GM12878 (cell line): ENCODE measurements around the gene MAN2A1. TPM values are rescaled to one million over a fixed set of nuclear protein-coding genes. Genes with fewer than 3 reads are reported as not detected.

Source experiments
- ATAC-seq: fragments of 200-7000 bp; cut with Tn5 transposase; 3 replicates; pipeline ENCODE4 v1.9.1; 2020; ENCODE audit warnings: mild to moderate bottlenecking, moderate library complexity
- BruUV-seq: library from RNA; stranded (reverse); fragments of 400-500 nt; replicated peaks from 2 replicates; lab custom pipeline; 2021; lab: Mats Ljungman, UMichigan
- CTCF ChIA-PET: fragments of 300-600 bp; sonication (Branson Sonifier 250); formaldehyde crosslinking; extraction: SDS; loops from one replicate; lab custom pipeline; 2021; ENCODE audit warnings: inconsistent platforms; lab: Yijun Ruan, JAX
- POLR2A ChIA-PET: fragments of 350-600 bp; formaldehyde crosslinking; extraction: SDS; loops from one replicate; lab custom pipeline; 2021; ENCODE audit warnings: inconsistent platforms; lab: Charles Lee
- RAD21 ChIA-PET: fragments of 300-600 bp; sonication (Branson Sonifier 250); formaldehyde crosslinking; loops from one replicate; lab custom pipeline; 2023; ENCODE audit warnings: antibody characterized with exemption; ENCODE audit not compliant: unreplicated experiment; lab: Charles Lee
- SMC1A ChIA-PET: fragments of 300-600 bp; sonication (Branson Sonifier 250); formaldehyde crosslinking; loops from one replicate; lab custom pipeline; 2023; ENCODE audit not compliant: unreplicated experiment, uncharacterized antibody; lab: Charles Lee
- DNase-seq: peaks from one replicate; pipeline ENCODE4 v3.0.0-alpha.2; 2011; ENCODE audit warnings: low read depth, low spot score
- FAIRE-seq: peaks from 3 replicates; lab custom pipeline; 2011; peaks lifted over from hg19 to GRCh38; lab: Jason Lieb, UNC
- H2AFZ ChIP-seq: 2 replicates; pipeline ENCODE4 v1.6.0; 2011; ENCODE audit warnings: low read depth, low read length, control low read depth; ENCODE audit not compliant: control insufficient read depth
- H3K27ac ChIP-seq: 2 replicates; pipeline ENCODE4 v1.5.1; 2011; ENCODE audit warnings: control low read depth; ENCODE audit not compliant: control insufficient read depth, insufficient read depth
- H3K27me3 ChIP-seq, 2 experiments: replicated peaks in 1 of 2; 2 replicates each; pipeline versions ENCODE4 v1.6.0 to v1.6.1; 2011; ENCODE audit warnings: low read length in 1 of 2; ENCODE audit not compliant: control insufficient read depth in 2 of 2, insufficient read depth in 2 of 2
- H3K36me3 ChIP-seq, 2 experiments: 2 replicates each; pipeline ENCODE4 v1.5.1; 2011; ENCODE audit warnings: low read length in 1 of 2; ENCODE audit not compliant: control insufficient read depth in 2 of 2, insufficient read depth in 2 of 2
- H3K4me1 ChIP-seq: 2 replicates; pipeline ENCODE4 v1.6.1; 2011; ENCODE audit warnings: mild to moderate bottlenecking, low read length, moderate library complexity, mixed read lengths; ENCODE audit not compliant: control insufficient read depth, insufficient read depth
- H3K4me2 ChIP-seq: 2 replicates; pipeline ENCODE4 v1.6.0; 2011; ENCODE audit warnings: control low read depth; ENCODE audit not compliant: control insufficient read depth, insufficient read depth
- H3K4me3 ChIP-seq: fragments of 200-600 bp; sonication (generic); 2 replicates; pipeline ENCODE4 v1.5.1; 2016
- H3K79me2 ChIP-seq: 2 replicates; pipeline ENCODE4 v1.6.0; 2011; ENCODE audit warnings: low read length; ENCODE audit not compliant: control insufficient read depth, insufficient read depth
- H3K9ac ChIP-seq: 2 replicates; pipeline ENCODE4 v1.8.0; 2011; ENCODE audit warnings: low read length, control low read depth, mixed read lengths; ENCODE audit not compliant: control insufficient read depth, insufficient read depth
- H3K9me3 ChIP-seq: replicated peaks from 3 replicates; pipeline ENCODE4 v1.5.1; 2011; ENCODE audit warnings: mild to moderate bottlenecking, low read length; ENCODE audit not compliant: control insufficient read depth, insufficient read depth
- H4K20me1 ChIP-seq: 2 replicates; pipeline ENCODE4 v1.6.0; 2011; ENCODE audit not compliant: control insufficient read depth, insufficient read depth
- ATF7 ChIP-seq: fragments of 450-650 bp; IDR thresholded peaks from 2 replicates; pipeline ENCODE4 v1.6.1; 2016; ENCODE audit warnings: low read depth, mild to moderate bottlenecking
- BCL3 ChIP-seq: IDR thresholded peaks from 2 replicates; pipeline ENCODE4 v1.6.1; 2011; ENCODE audit warnings: borderline replicate concordance, low read depth, mild to moderate bottlenecking, moderate library complexity, low read length; ENCODE audit not compliant: insufficient read depth, poor library complexity, severe bottlenecking
- HSF1 ChIP-seq: fragments of 150-350 bp; IDR thresholded peaks from 2 replicates; pipeline ENCODE4 v1.6.1; 2014; ENCODE audit warnings: mild to moderate bottlenecking, low read depth, low read length
- IKZF1 ChIP-seq: fragments of 450-650 bp; conservative IDR thresholded peaks from 2 replicates; pipeline ENCODE4 v1.6.1; 2017; ENCODE audit warnings: antibody characterized with exemption, mild to moderate bottlenecking
- IRF5 ChIP-seq: fragments of 450-650 bp; IDR thresholded peaks from 2 replicates; pipeline ENCODE4 v1.6.1; 2017; ENCODE audit warnings: borderline replicate concordance
- KAT2A ChIP-seq: conservative IDR thresholded peaks from 2 replicates; pipeline ENCODE4 v1.6.1; 2011; ENCODE audit warnings: low read depth, low read length; ENCODE audit not compliant: control insufficient read depth
- MTA2 ChIP-seq: fragments of 450-650 bp; IDR thresholded peaks from 2 replicates; pipeline ENCODE4 v1.6.1; 2016; ENCODE audit warnings: low read depth, mild to moderate bottlenecking, moderate library complexity
- MYC ChIP-seq: IDR thresholded peaks from 2 replicates; pipeline ENCODE4 v1.6.1; 2011; ENCODE audit warnings: mild to moderate bottlenecking, low read length, moderate library complexity, inconsistent platforms; ENCODE audit not compliant: insufficient read depth, insufficient replicate concordance, insufficient read length, severe bottlenecking
- NR2F1 ChIP-seq: fragments of 450-650 bp; conservative IDR thresholded peaks from 2 replicates; pipeline ENCODE4 v1.6.1; 2017; ENCODE audit warnings: mild to moderate bottlenecking
- RUNX3 ChIP-seq: IDR thresholded peaks from 2 replicates; pipeline ENCODE4 v1.6.1; 2012; ENCODE audit warnings: low read length, inconsistent platforms
- SIX5 ChIP-seq: IDR thresholded peaks from 2 replicates; pipeline ENCODE4 v1.6.1; 2011; ENCODE audit warnings: mild to moderate bottlenecking, low read depth, low read length, moderate library complexity; ENCODE audit not compliant: severe bottlenecking
- TARDBP ChIP-seq: IDR thresholded peaks from 2 replicates; pipeline ENCODE4 v1.6.1; 2016; ENCODE audit warnings: borderline replicate concordance
- ZNF217 ChIP-seq: fragments of 450-650 bp; IDR thresholded peaks from 2 replicates; pipeline ENCODE4 v1.6.1; 2017; ENCODE audit warnings: antibody characterized with exemption, mild to moderate bottlenecking
- ZNF274 ChIP-seq: IDR thresholded peaks from one replicate; pipeline ENCODE4 v1.8.0; 2011; ENCODE audit not compliant: insufficient read length, insufficient read depth
- ZNF384 ChIP-seq: IDR thresholded peaks from 2 replicates; pipeline ENCODE4 v1.6.1; 2012; ENCODE audit warnings: low read depth, mild to moderate bottlenecking, low read length, improper control_type of control experiment, borderline replicate concordance
- ZZZ3 ChIP-seq: IDR thresholded peaks from 2 replicates; pipeline ENCODE4 v1.6.1; 2011; ENCODE audit warnings: low read depth; ENCODE audit not compliant: control insufficient read depth, insufficient read length
- WGBS: methylation state at CpG from one replicate; pipeline ENCODE4 v1.1.6; 2016; ENCODE audit warnings: low lambda C conversion rate; ENCODE audit not compliant: insufficient replicate concordance, insufficient coverage; ENCODE audit errors: missing lambda C conversion rate; 5-methylcytosine and 5-hydroxymethylcytosine counted together
- in situ Hi-C: fragments of 300-500 bp; cut with MboI; formaldehyde crosslinking; loops from 9 replicates; pipeline ENCODE4 v1.14.3; 2018; ENCODE audit warnings: mixed read lengths
- intact Hi-C: fragments of 100-400 bp; cut with micrococcal nuclease; formaldehyde crosslinking; loops from one replicate; pipeline ENCODE4 v1.14.2; 2022; ENCODE audit not compliant: unreplicated experiment
- polyA plus RNA-seq, 11 experiments: library from polyadenylated mRNA; depleted of rRNA in 4 of 11; unstranded in 6 of 11; stranded (reverse) in 5 of 11; fragments of >200 nt; fragmentation: Nextera tagmentation in 4 of 11; fragmentation: Illumina TruSeq in 1 of 11; extraction: Ambion mirVana in 4 of 11; extraction: Trizol in 1 of 11; gene quantifications; 1 replicate in 1 of 11; 2 replicates in 10 of 11; pipeline versions ENCODE4 v1.2.1 to v1.2.3, GENCODE V29; 2011 to 2016; ENCODE audit warnings: inconsistent platforms in 2 of 11, missing spikeins in 2 of 11, low read depth in 1 of 11
- total RNA-seq, 4 experiments: library from RNA; depleted of rRNA in 3 of 4; stranded (reverse); fragments of >200 nt in 3 of 4; fragmentation: Illumina TruSeq in 1 of 4; extraction: Trizol in 1 of 4; gene quantifications; 2 replicates each; pipeline versions ENCODE4 v1.2.1 to v1.2.3, GENCODE V29; 2013 to 2021
- TF ChIP-seq, protein P1 (sequence below): fragments of 450-650 bp; IDR thresholded peaks from 2 replicates; pipeline ENCODE4 v1.6.1; 2017; ENCODE audit warnings: mild to moderate bottlenecking, low read depth, inconsistent platforms; ENCODE audit not compliant: poor library complexity, severe bottlenecking

Gene MAN2A1
- total and polyA plus RNA-seq, 10 of the 15 experiments (the other 5 are each of a cell fraction or from before 2014, with no cell fraction given): 4.2 to 27.9 (median 10.5) TPM

DNA sequence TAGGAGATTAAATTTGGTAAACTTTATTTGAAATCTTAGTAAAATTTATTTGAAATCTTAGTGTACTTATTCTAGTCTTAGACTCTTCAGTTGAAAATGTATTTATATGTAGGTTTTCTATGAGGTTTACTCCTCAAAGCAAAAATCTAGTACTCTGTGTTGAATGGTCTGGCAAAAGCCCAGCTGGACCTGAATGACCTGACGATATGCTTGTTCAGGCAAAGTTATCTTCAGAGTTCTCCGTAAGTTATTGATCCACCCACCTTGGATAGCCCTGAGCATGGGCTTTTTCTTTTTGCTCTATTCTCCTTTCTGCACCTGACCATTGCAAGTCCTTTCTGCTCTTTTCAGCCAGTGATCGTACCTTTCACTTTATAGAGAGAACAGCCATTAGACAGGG lies 158.4 kb downstream of the MAN2A1 start (continued):
- TF ChIP-seq IRF5 (no peak), TARDBP (no peak), ZNF274 (no peak), ATF7 (no peak), BCL3 (no peak)

DNA sequence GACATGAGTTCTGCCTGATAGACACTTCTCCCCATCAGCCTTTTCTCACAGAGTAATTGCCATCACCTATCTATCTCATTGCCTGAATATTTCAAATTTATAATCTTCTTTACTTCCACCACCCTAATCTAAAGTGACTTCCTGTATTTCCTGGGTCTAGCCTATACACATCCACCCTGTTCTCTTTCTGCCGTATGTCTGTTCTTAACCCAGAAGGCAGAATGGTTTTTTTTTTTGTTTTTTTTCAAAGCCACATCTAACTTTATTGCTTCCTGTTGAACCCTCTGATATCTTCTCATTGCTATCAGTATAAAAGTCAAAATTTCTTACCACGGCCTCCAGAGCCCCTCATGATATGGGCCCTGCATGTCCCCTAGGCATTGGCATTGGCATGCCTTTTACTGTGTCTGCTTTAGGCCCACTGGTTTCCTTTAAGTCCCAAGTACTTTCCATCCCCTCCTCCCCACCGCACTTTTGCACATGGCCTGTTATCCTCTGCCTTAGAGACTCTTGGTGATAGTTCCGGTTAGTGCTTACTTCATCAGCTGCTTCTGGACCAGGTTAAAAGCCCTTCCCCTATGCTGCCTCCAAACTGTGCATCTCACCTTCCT lies 159.9 kb downstream of the MAN2A1 start:
- WGBS: 95% methylated on average over 4 of the region's 4 CpGs
- Histone ChIP-seq H3K4me2 (no peak overlapping the region), H3K9me3 (no peaks in the 10 kb centered on the region), H3K4me1 (no peaks in the 10 kb centered on the region), H2AFZ (no peak overlapping the region), H3K4me3 (no peak overlapping the region), H4K20me1 (no peaks in the 10 kb centered on the region), H3K9ac (no peak overlapping the region), H3K27ac (no peak overlapping the region), H3K79me2 (no peaks in the 10 kb centered on the region), H3K36me3 (0 out of 4 replicates have a peak, but pooled peaks cover 0 to 2% of the 10 kb centered on the region in 2 experiments), H3K27me3 (no peaks in the 10 kb centered on the region)
- ChIA-PET POLR2A (no interaction called here), SMC1A (no interaction called here), CTCF (interaction anchor here (1.1 kb wide), 1 partner anchor 161 kb away, joined by 3 read pairs; no protein-coding TSS in a partner anchor), RAD21 (no interaction called here)
- FAIRE-seq (no peak), DNase-seq (no peak), ATAC-seq (no peak)
- no TSS peak for BruUV-seq
- in situ Hi-C loops: no loop called here
- intact Hi-C loops: no loop called here
- no peak for TF ChIP-seq MYC
- TF ChIP-seq HSF1: no peak
- TF ChIP-seq ZNF384: no peak
- TF ChIP-seq ZNF217: no peak
- no peak for TF ChIP-seq ZZZ3
- TF ChIP-seq MTA2: no peak
- TF ChIP-seq KAT2A: no peak
- TF ChIP-seq RUNX3: no peak
- no peak for TF ChIP-seq NR2F1
- TF ChIP-seq, protein P1, sequence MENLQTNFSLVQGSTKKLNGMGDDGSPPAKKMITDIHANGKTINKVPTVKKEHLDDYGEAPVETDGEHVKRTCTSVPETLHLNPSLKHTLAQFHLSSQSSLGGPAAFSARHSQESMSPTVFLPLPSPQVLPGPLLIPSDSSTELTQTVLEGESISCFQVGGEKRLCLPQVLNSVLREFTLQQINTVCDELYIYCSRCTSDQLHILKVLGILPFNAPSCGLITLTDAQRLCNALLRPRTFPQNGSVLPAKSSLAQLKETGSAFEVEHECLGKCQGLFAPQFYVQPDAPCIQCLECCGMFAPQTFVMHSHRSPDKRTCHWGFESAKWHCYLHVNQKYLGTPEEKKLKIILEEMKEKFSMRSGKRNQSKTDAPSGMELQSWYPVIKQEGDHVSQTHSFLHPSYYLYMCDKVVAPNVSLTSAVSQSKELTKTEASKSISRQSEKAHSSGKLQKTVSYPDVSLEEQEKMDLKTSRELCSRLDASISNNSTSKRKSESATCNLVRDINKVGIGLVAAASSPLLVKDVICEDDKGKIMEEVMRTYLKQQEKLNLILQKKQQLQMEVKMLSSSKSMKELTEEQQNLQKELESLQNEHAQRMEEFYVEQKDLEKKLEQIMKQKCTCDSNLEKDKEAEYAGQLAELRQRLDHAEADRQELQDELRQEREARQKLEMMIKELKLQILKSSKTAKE: no peak
- no peak for TF ChIP-seq SIX5
- no peak for TF ChIP-seq IKZF1
